H9 (cell line): Measurements from ENCODE around the gene SPHKAP. TPM values are rescaled to one million over a fixed set of nuclear protein-coding genes. Genes with fewer than 3 reads are reported as not detected.

ENCODE experiments used
- DNase-seq: peaks from one replicate; pipeline ENCODE4 v3.0.0-alpha.2; 2017
- H2AFZ ChIP-seq: one replicate; pipeline ENCODE4 v1.6.1; 2013; ENCODE audit warnings: mild to moderate bottlenecking, low read length, control low read depth, moderate library complexity
- H2AK5ac ChIP-seq: 2 replicates; pipeline ENCODE4 v1.6.1; 2013; ENCODE audit warnings: low read length, control low read depth, mixed read lengths; ENCODE audit not compliant: insufficient read length
- H2BK120ac ChIP-seq: one replicate; pipeline ENCODE4 v1.6.1; 2013; ENCODE audit warnings: low read depth, mild to moderate bottlenecking, low read length, control low read depth, inconsistent platforms; ENCODE audit not compliant: poor library complexity, severe bottlenecking
- H2BK12ac ChIP-seq: 2 replicates; pipeline ENCODE4 v1.6.1; 2013; ENCODE audit warnings: low read length, control low read depth, mixed read lengths, low read depth; ENCODE audit not compliant: insufficient read length
- H2BK15ac ChIP-seq: 2 replicates; pipeline ENCODE4 v1.6.1; 2013; ENCODE audit warnings: low read depth, low read length, control low read depth
- H2BK20ac ChIP-seq: one replicate; pipeline ENCODE4 v1.6.1; 2013; ENCODE audit warnings: low read depth, mild to moderate bottlenecking, low read length, control low read depth, inconsistent platforms; ENCODE audit not compliant: poor library complexity, severe bottlenecking
- H2BK5ac ChIP-seq: 2 replicates; pipeline ENCODE4 v1.6.1; 2013; ENCODE audit warnings: low read length, control low read depth, mixed read lengths; ENCODE audit not compliant: insufficient read length
- H3K14ac ChIP-seq: 2 replicates; pipeline ENCODE4 v1.6.1; 2013; ENCODE audit warnings: low read length, control low read depth; ENCODE audit not compliant: insufficient read depth
- H3K18ac ChIP-seq: 2 replicates; pipeline ENCODE4 v1.6.1; 2013; ENCODE audit warnings: low read depth, mild to moderate bottlenecking, mixed read lengths, low read length, control low read depth; ENCODE audit not compliant: insufficient read length
- H3K23ac ChIP-seq: 2 replicates; pipeline ENCODE4 v1.6.1; 2013; ENCODE audit warnings: low read length, control low read depth, mixed read lengths, low read depth; ENCODE audit not compliant: insufficient read length
- H3K23me2 ChIP-seq: 2 replicates; pipeline ENCODE4 v1.6.1; 2013; ENCODE audit warnings: low read depth, mild to moderate bottlenecking, mixed read lengths, low read length, control low read depth; ENCODE audit not compliant: insufficient read length, poor library complexity, severe bottlenecking
- H3K27ac ChIP-seq: 2 replicates; pipeline ENCODE4 v1.5.1; 2013; ENCODE audit warnings: low read length, control low read depth, mixed read lengths, low read depth; ENCODE audit not compliant: insufficient read length
- H3K27me3 ChIP-seq: 2 replicates; pipeline ENCODE4 v1.6.1; 2013; ENCODE audit warnings: low read length, control low read depth, inconsistent platforms; ENCODE audit not compliant: insufficient read depth
- H3K4ac ChIP-seq: 2 replicates; pipeline ENCODE4 v1.6.1; 2013; ENCODE audit warnings: low read depth, mild to moderate bottlenecking, control low read depth, inconsistent platforms, low read length, moderate library complexity
- H3K4me1 ChIP-seq: 2 replicates; pipeline ENCODE4 v1.6.1; 2013; ENCODE audit warnings: low read length, control low read depth, inconsistent platforms; ENCODE audit not compliant: insufficient read depth
- H3K4me2 ChIP-seq: 2 replicates; pipeline ENCODE4 v1.6.1; 2013; ENCODE audit warnings: low read length, control low read depth, mixed read lengths; ENCODE audit not compliant: insufficient read length, insufficient read depth
- H3K56ac ChIP-seq: 2 replicates; pipeline ENCODE4 v1.6.1; 2013; ENCODE audit warnings: low read depth, mild to moderate bottlenecking, mixed read lengths, low read length, control low read depth; ENCODE audit not compliant: insufficient read length
- H3K79me1 ChIP-seq: 2 replicates; pipeline ENCODE4 v1.6.1; 2013; ENCODE audit warnings: low read depth, mild to moderate bottlenecking, moderate library complexity, low read length, control low read depth, inconsistent platforms; ENCODE audit not compliant: insufficient read depth, poor library complexity, severe bottlenecking
- H3K79me2 ChIP-seq: 2 replicates; pipeline ENCODE4 v1.6.1; 2013; ENCODE audit warnings: low read length, control low read depth, inconsistent platforms; ENCODE audit not compliant: insufficient read depth
- H3K9ac ChIP-seq: 2 replicates; pipeline ENCODE4 v1.6.1; 2013; ENCODE audit warnings: low read length, control low read depth, mixed read lengths; ENCODE audit not compliant: insufficient read length; ENCODE audit errors: extremely low read depth
- H3K9me3 ChIP-seq: one replicate; pipeline ENCODE4 v1.6.1; 2013; ENCODE audit warnings: low read depth, low read length, inconsistent platforms; ENCODE audit not compliant: control insufficient read depth
- H3T11ph ChIP-seq: one replicate; pipeline ENCODE4 v1.6.1; 2013; ENCODE audit warnings: mild to moderate bottlenecking, low read length, control low read depth, inconsistent platforms
- H4K20me1 ChIP-seq: one replicate; pipeline ENCODE4 v1.6.1; 2013; ENCODE audit not compliant: control insufficient read depth, insufficient read length, insufficient read depth
- H4K5ac ChIP-seq: 2 replicates; pipeline ENCODE4 v1.6.1; 2013; ENCODE audit warnings: low read depth, mild to moderate bottlenecking, mixed read lengths, low read length, control low read depth; ENCODE audit not compliant: insufficient read length
- H4K8ac ChIP-seq: replicated peaks from 2 replicates; pipeline ENCODE4 v1.6.1; 2013; ENCODE audit warnings: low read length, control low read depth, mixed read lengths, low read depth; ENCODE audit not compliant: insufficient read length
- H4K91ac ChIP-seq: 2 replicates; pipeline ENCODE4 v1.6.1; 2013; ENCODE audit warnings: low read depth, mild to moderate bottlenecking, moderate library complexity, mixed read lengths, low read length, control low read depth; ENCODE audit not compliant: insufficient read length
- H3K27ac Mint-ChIP-seq, 3 experiments: 2 replicates in 2 of 3; 3 replicates in 1 of 3; pipeline ENCODE4 v1.8.0; 2020 to 2021; ENCODE audit warnings: mixed read lengths in 3 of 3, mild to moderate bottlenecking in 1 of 3, moderate library complexity in 1 of 3
- H3K27me3 Mint-ChIP-seq: 2 replicates; pipeline ENCODE4 v1.8.0; 2021; ENCODE audit warnings: low read depth, mild to moderate bottlenecking, moderate library complexity, mixed read lengths
- H3K36me3 Mint-ChIP-seq, 3 experiments: 2 replicates in 2 of 3; 3 replicates in 1 of 3; pipeline ENCODE4 v1.8.0; 2020 to 2021; ENCODE audit warnings: low read depth in 3 of 3, mixed read lengths in 3 of 3; ENCODE audit not compliant: insufficient read depth in 1 of 3
- H3K4me1 Mint-ChIP-seq, 2 experiments: 2 replicates each; pipeline ENCODE4 v1.8.0; 2020; ENCODE audit warnings: mixed read lengths in 2 of 2
- H3K4me3 Mint-ChIP-seq, 2 experiments: 2 replicates in 1 of 2; 3 replicates in 1 of 2; pipeline ENCODE4 v1.8.0; 2020 to 2021; ENCODE audit warnings: mild to moderate bottlenecking in 2 of 2, mixed read lengths in 2 of 2, moderate library complexity in 1 of 2
- H3K9me3 Mint-ChIP-seq, 2 experiments: 2 replicates in 1 of 2; 3 replicates in 1 of 2; pipeline ENCODE4 v1.8.0; 2020; ENCODE audit warnings: mild to moderate bottlenecking in 2 of 2, mixed read lengths in 2 of 2, moderate library complexity in 1 of 2
- CTCF ChIP-seq: fragments of 200-600 bp; sonication (generic); conservative IDR thresholded peaks from 3 replicates; pipeline ENCODE4 v1.8.0; 2021; ENCODE audit warnings: antibody characterized with exemption, mild to moderate bottlenecking
- WGBS: extraction: QIAGEN DNeasy Blood & Tissue Kit; methylation state at CpG from one replicate; pipeline ENCODE4 v1.1.7; 2013; ENCODE audit warnings: missing lambda C conversion rate, low lambda C conversion rate, mixed read lengths; ENCODE audit not compliant: insufficient read length; ENCODE audit errors: extremely low coverage; 5-methylcytosine and 5-hydroxymethylcytosine counted together
- total RNA-seq: library from RNA; stranded (reverse); gene quantifications from 2 replicates; pipeline ENCODE4 v1.2.1, GENCODE V29; 2021

Gene SPHKAP
- total RNA-seq, 1 experiment from 2014 or later, result not detected

DNA sequence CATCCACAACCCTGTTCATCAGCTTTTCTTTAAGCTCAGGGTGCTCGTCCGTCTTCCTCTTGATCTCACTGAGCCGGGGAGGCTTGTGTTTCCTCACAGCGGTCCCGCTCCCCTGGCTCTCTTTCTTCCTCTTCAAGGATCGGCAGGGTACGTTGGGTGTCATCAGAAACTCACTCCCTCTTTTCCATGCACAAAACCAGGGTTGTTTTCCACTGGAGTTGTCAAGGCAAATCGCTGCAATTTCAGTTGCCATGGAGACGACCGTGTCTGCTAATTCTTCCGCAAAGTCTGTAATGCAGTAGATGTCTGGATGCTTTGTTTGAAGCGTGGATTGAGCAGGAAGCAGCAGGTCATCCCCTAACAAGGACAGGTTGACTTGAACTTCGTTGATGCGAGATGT lies 163.7 kb downstream of the SPHKAP start:
- Histone ChIP-seq H3K18ac (no peak overlapping the region), H2BK120ac (no peak overlapping the region), H2BK5ac (no peak overlapping the region), H2BK12ac (no peak overlapping the region), H2BK15ac (no peak overlapping the region), H2AFZ (no peak overlapping the region), H4K5ac (no peak overlapping the region), H3T11ph (no peak overlapping the region), H3K14ac (no peak overlapping the region), H3K27me3 (no peaks in the 10 kb centered on the region), H3K23ac (no peak overlapping the region), H3K79me2 (no peaks in the 10 kb centered on the region), H3K56ac (no peak overlapping the region), H4K20me1 (no peaks in the 10 kb centered on the region), H3K4ac (no peak overlapping the region), H3K4me2 (no peak overlapping the region), H3K23me2 (no peaks in the 10 kb centered on the region), H3K27ac (no peak overlapping the region), H4K8ac (no peak overlapping the region), H3K79me1 (no peaks in the 10 kb centered on the region), H2BK20ac (no peak overlapping the region), H3K9ac (no peak overlapping the region), H2AK5ac (no peak overlapping the region), H3K9me3 (no peaks in the 10 kb centered on the region), H4K91ac (no peak overlapping the region), H3K4me1 (peaks cover 3% of the 10 kb centered on the region; the same call in 1 of the 2 replicates)
- no CpG with 5 or more reads among the region's 14 CpGs for WGBS
- TF ChIP-seq CTCF, result no peak
- H3K4me1 Mint-ChIP-seq, result peaks cover 12 to 20% of the 10 kb centered on the region in 2 experiments
- no peaks in the 10 kb centered on the region; a peak in 1 of 7 replicates for H3K36me3 Mint-ChIP-seq
- no peak overlapping the region for H3K27ac Mint-ChIP-seq
- no peak overlapping the region for H3K4me3 Mint-ChIP-seq
- H3K27me3 Mint-ChIP-seq, result no peaks in the 10 kb centered on the region; the same call in 1 of the 2 replicates
- no peak for DNase-seq
- H3K9me3 Mint-ChIP-seq, result no peaks in the 10 kb centered on the region
